Psoas muscle (tissue), 8 donors: ENCODE measurements around the gene ADGRL1. TPM values are rescaled to one million over a fixed set of nuclear protein-coding genes. Genes with fewer than 3 reads are reported as not detected.

Experiments used
- ATAC-seq, 4 donors: fragments of 200-7000 bp; cut with Tn5 transposase; one replicate each; pipeline ENCODE4 v1.9.1; 2020; ENCODE audit warnings: moderate library complexity in 3 of 4, mild to moderate bottlenecking in 2 of 4
- DNase-seq, 2 donors: peaks; one replicate each; pipeline ENCODE4 v3.0.0-alpha.2; 2020
- H3K27ac ChIP-seq: fragments of 200-600 bp; one replicate; pipeline ENCODE4 v1.8.0; 2022
- H3K27me3 ChIP-seq, 3 donors: fragments of 200-600 bp in 1 of 3; one replicate each; pipeline versions ENCODE4 v1.6.1 to v1.8.0; 2013 to 2022; ENCODE audit warnings: low read length in 2 of 3, mild to moderate bottlenecking in 2 of 3, moderate library complexity in 1 of 3; ENCODE audit not compliant: insufficient read depth in 3 of 3
- H3K36me3 ChIP-seq, 2 donors: fragments of 200-600 bp in 1 of 2; one replicate each; pipeline versions ENCODE4 v1.6.1 to v1.8.0; 2013 to 2022; ENCODE audit warnings: low read depth in 1 of 2, mild to moderate bottlenecking in 1 of 2, moderate library complexity in 1 of 2; ENCODE audit not compliant: insufficient read depth in 1 of 2
- H3K4me1 ChIP-seq: fragments of 200-600 bp; one replicate; pipeline ENCODE4 v1.8.0; 2022
- H3K4me3 ChIP-seq: fragments of 200-600 bp; one replicate; pipeline ENCODE4 v1.8.0; 2022; ENCODE audit warnings: mild to moderate bottlenecking
- H3K9me3 ChIP-seq: fragments of 200-600 bp; one replicate; pipeline ENCODE4 v1.8.0; 2022
- CTCF ChIP-seq: fragments of 200-600 bp; IDR thresholded peaks from one replicate; pipeline ENCODE4 v1.8.0; 2022; ENCODE audit warnings: antibody characterized with exemption
- WGBS, 3 donors: extraction: QIAGEN DNeasy Blood & Tissue Kit; methylation state at CpG; one replicate each; pipeline versions ENCODE4 v1.1.6 to v1.1.7; 2013; 5-methylcytosine and 5-hydroxymethylcytosine counted together
- intact Hi-C, 2 donors: fragments of 100-400 bp; cut with DNase I; formaldehyde crosslinking; loops; one replicate each; pipeline versions ENCODE4 v1.11.0 to v1.14.2; 2022
- polyA plus RNA-seq, 3 donors: library from polyadenylated mRNA; stranded (reverse); fragments of 200-250 nt; gene quantifications; one replicate each; pipeline ENCODE4 v1.2.3, GENCODE V29; 2013
- total RNA-seq, 4 donors: library from RNA; stranded (reverse); fragmentation: NEBNext Ultra II Directional in 2 of 4; extraction: Animal tissue kit (Norgen Biotek cat#: 25700) in 2 of 4; gene quantifications; one replicate each; pipeline versions ENCODE4 v1.2.1 to v1.2.4, GENCODE V29; 2021 to 2023
- donor health status: healthy with polysubstance abuse.
- donor health status: DM: no; HTN: no; CAD: no; lungs with moderate emphysema.
- donor health status: Bipolar disorder and iron deficiency.
- donor health status: healthy.
- donor health status: DM: yes; HTN: yes; CAD: no.
- donor health status: DM: no; HTN: no; CAD: no.
- donor health status: DM: no; HTN: no; CAD: no.
- donor health status: DM: yes; HTN: yes; CAD: no.

The ADGRL1 gene
- total and polyA plus RNA-seq, 7 donors = 0.38 to 2.6 (median 1.7) TPM

- ATAC-seq = no peak
- Histone ChIP-seq H3K4me3 (no peak overlapping the region), H3K9me3 (no peaks in the 10 kb centered on the region)
Measured at GRCh38 chr19:14145381-14145780, 60.6 kb downstream of the ADGRL1 start.

GRCh38 chr19:14142262-14143190 is 63.4 kb downstream of the ADGRL1 start:
- no peak for TF ChIP-seq CTCF
- WGBS, 3 donors = 80 to 93% (median 84%) methylated on average over 12 of the region's 12 CpGs
- no peak for DNase-seq
- Histone ChIP-seq H3K4me1 (peaks cover 23% of the 10 kb centered on the region), H3K27ac (no peak overlapping the region), H3K36me3 (no peaks in the 10 kb centered on the region), H3K4me3 (no peak overlapping the region), H3K27me3 (no peaks in the 10 kb centered on the region), H3K9me3 (no peaks in the 10 kb centered on the region)
- ATAC-seq = no peak
- intact Hi-C loops = loop anchor here in 1 of 2 donors (5.0 kb wide), 1 partner anchor 265 kb away; no protein-coding TSS in a partner anchor

More at GRCh38 chr19:14145381-14145780, 60.6 kb downstream of the ADGRL1 start:
- intact Hi-C loops = loop anchor here in 1 of 2 donors (5.0 kb wide), 1 partner anchor 202 kb away; no protein-coding TSS in a partner anchor
- Histone ChIP-seq H3K27me3 (no peaks in the 10 kb centered on the region), H3K27ac (no peak overlapping the region), H3K36me3 (no peaks in the 10 kb centered on the region), H3K4me1 (peaks cover 10% of the 10 kb centered on the region)
- DNase-seq = no peak
- no peak for TF ChIP-seq CTCF
- 88 to 95% (median 89%) methylated on average over 6 of the region's 6 CpGs for WGBS, 3 donors

DNA sequence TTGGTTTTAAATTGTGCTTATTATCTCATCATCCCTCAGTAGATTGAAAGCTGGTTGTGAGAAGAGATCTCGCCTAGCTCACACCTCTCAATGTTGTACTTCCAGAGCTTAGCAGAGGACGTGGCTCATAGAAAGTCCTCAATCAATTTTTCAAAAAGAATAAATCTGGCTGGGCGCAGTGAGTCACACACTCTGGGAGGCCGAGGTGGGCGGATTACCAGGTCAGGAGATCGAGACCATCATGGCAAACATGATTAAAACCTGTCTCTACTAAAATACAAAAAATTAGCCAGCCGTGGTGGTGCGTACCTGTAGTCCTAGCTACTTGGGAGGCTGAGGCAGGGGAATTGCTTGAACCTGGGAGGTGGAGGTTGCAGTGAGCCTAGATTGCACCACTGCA is 64.9 kb downstream of the ADGRL1 start:
- intact Hi-C loops = loop anchor here in 1 of 2 donors (5.0 kb wide), 1 partner anchor 266 kb away; no protein-coding TSS in a partner anchor
- WGBS, 3 donors = 93 to 97% (median 94%) methylated on average over 8 of the region's 8 CpGs
- TF ChIP-seq CTCF = no peak
- no peaks in the 10 kb centered on the region for H3K9me3 ChIP-seq
- no peaks in the 10 kb centered on the region for H3K27me3 ChIP-seq
- H3K36me3 ChIP-seq = no peaks in the 10 kb centered on the region
- ATAC-seq (no peak), DNase-seq (no peak)
- no peak overlapping the region for H3K4me3 ChIP-seq
- no peak overlapping the region for H3K27ac ChIP-seq
- H3K4me1 ChIP-seq = peaks cover 25% of the 10 kb centered on the region

DNA sequence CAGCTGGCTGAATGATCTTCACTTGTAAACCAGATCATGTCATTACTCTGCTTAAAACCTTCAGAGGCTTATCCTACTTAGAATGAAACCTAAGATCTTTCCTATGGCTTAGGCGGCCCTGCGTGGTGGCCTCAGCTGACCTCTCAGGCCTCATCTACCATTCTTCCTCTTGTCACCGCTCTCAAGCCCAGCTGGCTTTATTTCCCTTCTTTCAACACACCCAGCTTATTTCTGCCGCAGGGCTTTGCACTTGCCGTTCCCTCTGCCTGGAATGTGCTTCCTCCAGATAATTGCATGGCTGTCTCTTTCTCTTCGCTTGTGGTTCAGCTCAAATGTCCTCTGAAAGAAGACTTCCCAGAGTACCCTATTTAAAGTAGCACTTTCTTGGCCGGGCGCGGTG is 66.0 kb downstream of the ADGRL1 start:
- no peaks in the 10 kb centered on the region for H3K9me3 ChIP-seq
- no peak overlapping the region for H3K4me3 ChIP-seq
- H3K36me3 ChIP-seq = no peaks in the 10 kb centered on the region
- WGBS, 3 donors = 21 to 36% (median 28%) methylated on average over 9 of the region's 9 CpGs
- TF ChIP-seq CTCF = no peak
- H3K27me3 ChIP-seq = no peaks in the 10 kb centered on the region
- ATAC-seq (peak; percentile 31 to 65 (median 50)), DNase-seq (peak; percentile 69 to 87)
- intact Hi-C loops = loop anchor here in 1 of 2 donors (5.0 kb wide), 2 partner anchors 263 to 267 kb away; partner anchors contain the start of gene NANOS3
- peaks cover 25% of the 10 kb centered on the region for H3K4me1 ChIP-seq
- peak overlapping the region; percentile 98 for H3K27ac ChIP-seq
